Heart right ventricle (tissue), 16 donors: ENCODE data around the gene ADSS1. TPM values are rescaled to one million over a fixed set of nuclear protein-coding genes. Genes with fewer than 3 reads are reported as not detected.

Source experiments
- ATAC-seq, 8 donors: fragments of 200-7000 bp; cut with Tn5 transposase; one replicate each; pipeline ENCODE4 v1.9.1; 2020; ENCODE audit warnings: mild to moderate bottlenecking in 8 of 8, moderate library complexity in 8 of 8, moderate number of reproducible peaks in 1 of 8
- DNase-seq, 2 donors: peaks; one replicate each; pipeline ENCODE4 v3.0.0-alpha.2; 2020
- H3K27ac ChIP-seq, 10 donors: fragments of 200-600 bp; sonication (generic) in 2 of 10; one replicate each; pipeline versions ENCODE4 v1.5.0 to v1.8.0; 2020 to 2022; ENCODE audit warnings: mild to moderate bottlenecking in 3 of 10
- H3K27me3 ChIP-seq, 7 donors: fragments of 200-600 bp; one replicate each; pipeline ENCODE4 v1.8.0; 2021 to 2022; ENCODE audit warnings: mild to moderate bottlenecking in 2 of 7
- H3K36me3 ChIP-seq, 9 donors: fragments of 200-600 bp; sonication (generic) in 1 of 9; one replicate each; pipeline versions ENCODE4 v1.5.0 to v1.8.0; 2020 to 2022; ENCODE audit warnings: mild to moderate bottlenecking in 2 of 9
- H3K4me1 ChIP-seq, 9 donors: fragments of 200-600 bp; sonication (generic) in 1 of 9; one replicate each; pipeline versions ENCODE4 v1.5.0 to v1.8.0; 2020 to 2022; ENCODE audit warnings: mild to moderate bottlenecking in 4 of 9
- H3K4me3 ChIP-seq, 10 donors: fragments of 200-600 bp; sonication (generic) in 2 of 10; one replicate each; pipeline versions ENCODE4 v1.5.0 to v1.8.0; 2020 to 2022; ENCODE audit warnings: mild to moderate bottlenecking in 7 of 10, moderate library complexity in 2 of 10
- H3K9me3 ChIP-seq, 11 donors: fragments of 200-600 bp in 10 of 11; sonication (generic) in 2 of 11; one replicate each; pipeline versions ENCODE4 v1.5.0 to v1.8.0; 2013 to 2022; ENCODE audit warnings: mild to moderate bottlenecking in 2 of 11, control low read depth in 1 of 11, moderate library complexity in 1 of 11
- CTCF ChIP-seq, 9 donors: fragments of 200-600 bp; sonication (generic) in 2 of 9; IDR thresholded peaks; one replicate each; pipeline versions ENCODE4 v1.5.0 to v1.8.0; 2021 to 2022; ENCODE audit warnings: antibody characterized with exemption in 9 of 9, mild to moderate bottlenecking in 5 of 9, moderate library complexity in 1 of 9
- WGBS, 2 donors: extraction: QIAGEN DNeasy Blood & Tissue Kit; methylation state at CpG; one replicate each; pipeline ENCODE4 v1.1.7; 2013; ENCODE audit warnings: inconsistent platforms in 1 of 2; 5-methylcytosine and 5-hydroxymethylcytosine counted together
- intact Hi-C, 10 donors: fragments of 100-400 bp; cut with DNase I; formaldehyde crosslinking; loops; one replicate each; pipeline versions ENCODE4 v1.11.1 to v1.14.2; 2022
- polyA plus RNA-seq, 2 donors: library from polyadenylated mRNA; stranded (reverse); fragments of 200-250 nt; gene quantifications; one replicate each; pipeline ENCODE4 v1.2.3, GENCODE V29; 2013
- total RNA-seq, 10 donors: library from RNA; stranded (reverse); fragmentation: NEBNext Ultra II Directional in 3 of 10; extraction: Animal tissue kit (Norgen Biotek cat#: 25700) in 3 of 10; gene quantifications; one replicate each; pipeline versions ENCODE4 v1.2.1 to v1.2.4, GENCODE V29; 2021 to 2023
- donor health status: Arrhythmogenic right ventricular cardiomyopathy.
- donor health status: ischemic (EF 13 %, LVEDD 7.1; RV severe dilation, severe dysfunction).
- donor health status: healthy with polysubstance abuse.
- donor health status: DM: no; HTN: yes; CAD: no.
- donor health status: DM: no; HTN: no; CAD: no.
- donor health status: ischemic (EF 25% LVEDD 6.9; RV normal size, moderate dysfunction).
- donor health status: ischemic (EF 25% LVEDD 5.7; RV mildly dilated, moderate dysfunction).
- donor health status: healthy.
- donor health status: DM: yes; HTN: yes; CAD: no.
- donor health status: Ischemic cardiomyopathy.
- donor health status: ischemic (EF 35%, LVEDD 5.7; RV mildly dilated, moderate dysfunction).
- donor health status: nonischemic (EF 11% LVEDD 7.7; RV severe dilation, severe dysfunction).
- donor health status: DM: yes; HTN: yes; CAD: no.
- donor health status: PGD.
- donor health status: ischemic (EF 29% LVEDD 5.4; RV normal size, mild dysfunction).
- donor health status: nonischemic (EF 23%, LVEDD 6.1; RV moderate dilation, normal function).

The ADSS1 gene
- total and polyA plus RNA-seq, 12 donors: 74.6 to 295 (median 195) TPM

- no peaks in the 10 kb centered on the region for H3K9me3 ChIP-seq
- DNase-seq (no peak), ATAC-seq (no peak)
- TF ChIP-seq CTCF (IDR thresholded peaks at IDR 0.05): no peak
- H3K4me1 ChIP-seq: peaks cover 4 to 54% (median 37%) of the 10 kb centered on the region in 9 donors
- intact Hi-C loops: loop anchor here in 1 of 10 donors (5.0 kb wide), 1 partner anchor 35 kb away; no protein-coding TSS in a partner anchor
- H3K4me3 ChIP-seq: no peak overlapping the region
- H3K27me3 ChIP-seq: no peaks in the 10 kb centered on the region
- H3K36me3 ChIP-seq: peaks cover 0 to 71% (median 4%) of the 10 kb centered on the region in 9 donors
- peak overlapping the region in 3 of 10 donors; percentile 15 to 87 (median 25) for H3K27ac ChIP-seq
- WGBS, 2 donors: 85% methylated on average over 30 of the region's 30 CpGs
Measured at GRCh38 chr14:104786726-104787675, 63.0 kb downstream of the ADSS1 start.

- Histone ChIP-seq H3K27me3 (no peaks in the 10 kb centered on the region), H3K9me3 (no peaks in the 10 kb centered on the region), H3K27ac (peak overlapping the region in 3 of 10 donors; percentile 10 to 87 (median 25)), H3K36me3 (peaks cover 0 to 73% (median 4%) of the 10 kb centered on the region in 9 donors), H3K4me3 (no peak overlapping the region), H3K4me1 (peaks cover 11 to 61% (median 44%) of the 10 kb centered on the region in 9 donors)
- no peak for DNase-seq
- no peak for TF ChIP-seq CTCF (IDR thresholded peaks at IDR 0.05)
- ATAC-seq: no peak
- intact Hi-C loops: loop anchor here in 1 of 10 donors (5.0 kb wide), 1 partner anchor 35 kb away; no protein-coding TSS in a partner anchor
- WGBS, 2 donors: 89 to 92% methylated on average over 7 of the region's 7 CpGs
Measured at GRCh38 chr14:104787736-104788135, 63.7 kb downstream of the ADSS1 start.

GRCh38 chr14:104788161-104788818, 64.3 kb downstream of the ADSS1 start:
- ATAC-seq (no peak), DNase-seq (no peak)
- peak overlapping the region in 3 of 10 donors; percentile 10 to 87 (median 25) for H3K27ac ChIP-seq
- H3K4me3 ChIP-seq: no peak overlapping the region
- H3K27me3 ChIP-seq: no peaks in the 10 kb centered on the region
- H3K36me3 ChIP-seq: peaks cover 0 to 72% (median 4%) of the 10 kb centered on the region in 9 donors
- no peak for TF ChIP-seq CTCF (IDR thresholded peaks at IDR 0.05)
- peaks cover 17 to 67% (median 50%) of the 10 kb centered on the region in 9 donors for H3K4me1 ChIP-seq
- 93 to 94% methylated on average over 14 of the region's 14 CpGs for WGBS, 2 donors
- intact Hi-C loops: loop anchor here in 1 of 10 donors (5.0 kb wide), 1 partner anchor 34 kb away; no protein-coding TSS in a partner anchor
- no peaks in the 10 kb centered on the region for H3K9me3 ChIP-seq
